Heart left ventricle (tissue), 16 donors: Measurements from ENCODE around the gene ARHGAP12. TPM values are rescaled to one million over a fixed set of nuclear protein-coding genes. Genes with fewer than 3 reads are reported as not detected.

ENCODE experiments used
- ATAC-seq, 4 donors: fragments of 200-7000 bp; cut with Tn5 transposase; one replicate each; pipeline ENCODE4 v1.9.1; 2020 to 2022; ENCODE audit warnings: moderate library complexity in 4 of 4, mild to moderate bottlenecking in 3 of 4, moderate number of reproducible peaks in 1 of 4
- DNase-seq, 5 donors: peaks; one replicate each; pipeline ENCODE4 v3.0.0-alpha.2; 2020
- H3K27ac ChIP-seq, 12 donors: fragments of 200-600 bp; sonication (generic) in 4 of 12; one replicate each; pipeline versions ENCODE4 v1.5.0 to v1.8.0; 2016 to 2022; ENCODE audit warnings: mild to moderate bottlenecking in 2 of 12
- H3K27me3 ChIP-seq, 9 donors: fragments of 200-600 bp; sonication (generic) in 2 of 9; one replicate each; pipeline versions ENCODE4 v1.5.1 to v1.8.0; 2016 to 2022; ENCODE audit warnings: mild to moderate bottlenecking in 3 of 9
- H3K36me3 ChIP-seq, 9 donors: fragments of 200-600 bp; sonication (generic) in 2 of 9; one replicate each; pipeline versions ENCODE4 v1.5.0 to v1.8.0; 2018 to 2022; ENCODE audit warnings: mild to moderate bottlenecking in 2 of 9
- H3K4me1 ChIP-seq, 12 donors: fragments of 200-600 bp; sonication (generic) in 4 of 12; one replicate each; pipeline versions ENCODE4 v1.5.0 to v1.8.0; 2016 to 2022; ENCODE audit warnings: mild to moderate bottlenecking in 3 of 12
- H3K4me3 ChIP-seq, 12 donors: fragments of 200-600 bp; sonication (generic) in 4 of 12; one replicate each; pipeline versions ENCODE4 v1.5.0 to v1.8.0; 2017 to 2022; ENCODE audit warnings: mild to moderate bottlenecking in 9 of 12, moderate library complexity in 4 of 12
- H3K9me3 ChIP-seq, 12 donors: fragments of 200-600 bp; sonication (generic) in 4 of 12; one replicate each; pipeline versions ENCODE4 v1.5.0 to v1.8.0; 2016 to 2022; ENCODE audit warnings: mild to moderate bottlenecking in 1 of 12
- CTCF ChIP-seq, 12 donors: fragments of 200-600 bp; sonication (generic) in 4 of 12; IDR thresholded peaks; one replicate each; pipeline versions ENCODE4 v1.5.0 to v1.8.0; 2018 to 2022; ENCODE audit warnings: antibody characterized with exemption in 12 of 12, mild to moderate bottlenecking in 5 of 12
- POLR2A ChIP-seq, 2 donors: fragments of 450-650 bp; IDR thresholded peaks; one replicate each; pipeline ENCODE4 v1.6.1; 2017; ENCODE audit warnings: antibody characterized with exemption in 2 of 2, mild to moderate bottlenecking in 2 of 2, moderate library complexity in 2 of 2
- WGBS, 4 donors: extraction: QIAGEN DNeasy Blood & Tissue Kit in 2 of 4; methylation state at CpG; one replicate each; pipeline versions ENCODE4 v1.1.5 to v1.1.7; 2013 to 2018; 5-methylcytosine and 5-hydroxymethylcytosine counted together
- intact Hi-C, 10 donors: fragments of 100-400 bp; cut with DNase I; formaldehyde crosslinking; loops; one replicate each; pipeline versions ENCODE4 v1.11.1 to v1.14.2; 2022
- polyA plus RNA-seq, 2 donors: library from polyadenylated mRNA; stranded (reverse); fragments of 200-250 nt; gene quantifications; one replicate each; pipeline ENCODE4 v1.2.3, GENCODE V29; 2013
- total RNA-seq, 9 donors: library from RNA; depleted of rRNA in 2 of 9; stranded (reverse); fragments of >200 nt in 2 of 9; fragmentation: NEBNext Ultra II Directional in 3 of 9; extraction: Animal tissue kit (Norgen Biotek cat#: 25700) in 3 of 9; gene quantifications; one replicate each; pipeline versions ENCODE4 v1.1.0 to v1.2.4, GENCODE V29; 2016 to 2023
- donor health status: ischemic (EF 13 %, LVEDD 7.1; RV severe dilation, severe dysfunction).
- donor health status: healthy with polysubstance abuse.
- donor health status: DM: no; HTN: yes; CAD: no.
- donor health status: DM: no; HTN: no; CAD: no.
- donor health status: ischemic (EF 25% LVEDD 6.9; RV normal size, moderate dysfunction).
- donor health status: ischemic (EF 25% LVEDD 5.7; RV mildly dilated, moderate dysfunction).
- donor health status: healthy.
- donor health status: DM: yes; HTN: yes; CAD: no.
- donor health status: ischemic (EF 35%, LVEDD 5.7; RV mildly dilated, moderate dysfunction).
- donor health status: nonischemic (EF 11% LVEDD 7.7; RV severe dilation, severe dysfunction).
- donor health status: DM: yes; HTN: yes; CAD: no.
- donor health status: PGD.
- donor health status: ischemic (EF 29% LVEDD 5.4; RV normal size, mild dysfunction).
- donor health status: nonischemic (EF 23%, LVEDD 6.1; RV moderate dilation, normal function).

Gene ARHGAP12
- total and polyA plus RNA-seq, 11 donors = 11.5 to 27.6 (median 20.1) TPM

DNA sequence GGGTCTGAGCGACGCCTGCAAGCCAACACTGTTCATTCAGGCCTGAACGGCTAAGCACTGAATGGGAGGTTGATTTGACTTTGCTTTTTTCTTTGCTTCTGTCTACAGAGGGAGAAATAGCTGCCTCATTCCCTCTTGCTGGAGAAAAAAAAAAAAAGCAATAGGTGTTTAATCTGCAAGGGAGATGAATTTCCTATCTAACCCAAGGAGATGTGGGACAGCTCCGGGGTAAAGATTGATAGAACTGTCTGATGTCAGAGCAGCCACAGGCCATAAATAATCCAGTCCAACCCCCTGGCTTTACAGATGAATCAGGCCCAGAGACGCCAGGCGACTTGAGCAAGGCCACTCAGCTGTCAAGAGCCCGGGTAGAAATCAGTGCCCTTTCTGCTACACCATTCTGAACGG lies 168.0 kb downstream of the ARHGAP12 start:
- Histone ChIP-seq H3K9me3 (no peaks in the 10 kb centered on the region), H3K4me1 (peaks cover 0 to 37% (median 21%) of the 10 kb centered on the region in 12 donors), H3K27ac (peak overlapping the region; percentile 80 to 100 (median 94)), H3K36me3 (no peaks in the 10 kb centered on the region), H3K4me3 (peak overlapping the region; percentile 16 to 98 (median 82)), H3K27me3 (no peaks in the 10 kb centered on the region)
- ATAC-seq (peak in 1 of 4 donors; percentile 4), DNase-seq (no peak)
- 33 to 44% (median 41%) methylated on average over 8 of the region's 8 CpGs for WGBS, 4 donors
- intact Hi-C loops = loop anchor here in 6 of 10 donors (2.0 to 10.0 kb wide), 5 partner anchors 52 to 728 kb away; partner anchors contain the start of gene ZNF438 (in 1 of the 6)
- TF ChIP-seq POLR2A (IDR thresholded peaks at IDR 0.05) = no peak
- TF ChIP-seq CTCF (IDR thresholded peaks at IDR 0.05) = no peak

DNA sequence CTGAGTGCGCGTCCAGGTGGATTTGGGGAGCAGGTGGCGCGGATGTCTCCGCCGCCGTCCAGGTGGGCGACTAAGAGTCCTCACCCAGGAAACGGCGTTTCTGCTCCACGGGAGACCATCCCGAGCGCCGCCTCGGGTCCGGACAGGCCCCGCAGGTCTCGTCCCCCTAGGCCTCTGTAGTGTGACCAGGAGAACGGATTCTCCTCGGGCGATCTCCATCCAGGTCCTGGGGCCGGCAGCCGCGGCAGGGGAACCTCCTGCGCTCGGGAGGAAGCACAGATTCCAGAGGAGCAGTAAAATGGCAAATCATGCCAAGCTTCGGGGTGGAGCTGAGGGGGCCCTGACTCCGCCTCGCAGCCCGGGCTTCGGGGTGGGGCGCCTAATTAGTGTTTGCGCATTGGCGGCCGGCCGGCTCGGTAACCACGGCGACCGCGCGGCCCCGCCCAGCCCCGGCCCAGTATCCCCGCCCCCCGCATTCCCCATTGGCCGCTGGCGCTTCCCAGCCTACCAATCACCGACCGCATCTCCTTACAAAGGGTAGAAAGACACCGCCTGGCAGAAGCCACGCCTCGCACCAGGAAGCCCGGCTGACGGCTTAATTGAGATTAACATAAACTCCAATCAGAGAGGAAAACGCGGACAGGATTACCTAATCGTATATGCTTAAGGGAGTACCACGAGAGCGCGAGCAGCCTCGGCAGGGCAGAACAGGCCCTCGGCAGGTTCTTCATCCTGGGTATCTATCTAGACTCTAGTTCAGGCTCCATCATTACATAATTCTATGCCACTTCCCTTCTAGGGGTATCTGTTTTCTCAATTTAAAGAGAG lies 168.6 kb downstream of the ARHGAP12 start:
- Histone ChIP-seq H3K36me3 (no peaks in the 10 kb centered on the region), H3K27ac (peak overlapping the region; percentile 91 to 100 (median 98)), H3K4me1 (peaks cover 0 to 44% (median 25%) of the 10 kb centered on the region in 12 donors), H3K4me3 (peak overlapping the region; percentile 68 to 98 (median 92)), H3K27me3 (no peaks in the 10 kb centered on the region), H3K9me3 (no peaks in the 10 kb centered on the region)
- peak; percentile 95 to 97 (median 97) for ATAC-seq
- DNase-seq = peak; percentile 96 to 97 (median 97)
- intact Hi-C loops = loop anchor here in 8 of 10 donors (1.0 to 10.0 kb wide), 7 partner anchors 51 to 728 kb away; partner anchors contain the start of gene ZNF438 (in 1 of the 8)
- WGBS, 4 donors = 0% methylated on average over 18 to 63 of the region's 63 CpGs
- no peak for TF ChIP-seq CTCF (IDR thresholded peaks at IDR 0.05)
- peak; percentile 78 to 96 for TF ChIP-seq POLR2A (IDR thresholded peaks at IDR 0.05)

GRCh38 chr10:31759124-31759798 lies 169.4 kb downstream of the ARHGAP12 start:
- Histone ChIP-seq H3K27ac (peak overlapping the region; percentile 90 to 100 (median 98)), H3K4me1 (peaks cover 0 to 52% (median 30%) of the 10 kb centered on the region in 12 donors), H3K9me3 (no peaks in the 10 kb centered on the region), H3K4me3 (peak overlapping the region; percentile 68 to 98 (median 92)), H3K27me3 (no peaks in the 10 kb centered on the region), H3K36me3 (no peaks in the 10 kb centered on the region)
- ATAC-seq (peak in 3 of 4 donors; percentile 19 to 41 (median 32)), DNase-seq (peak in 4 of 5 donors; percentile 51 to 78 (median 53))
- intact Hi-C loops = loop anchor here in 7 of 10 donors (1.0 to 10.0 kb wide), 5 partner anchors 52 to 156 kb away; no protein-coding TSS in a partner anchor
- 0 to 2% (median 2%) methylated on average over 17 to 36 of the region's 36 CpGs for WGBS, 4 donors
- TF ChIP-seq POLR2A (IDR thresholded peaks at IDR 0.05) (peak in 1 of 2 donors; percentile 29), CTCF (IDR thresholded peaks at IDR 0.05) (no peak)
